Thoracic aorta (tissue), 2 donors: ENCODE results near the gene ZNF214. TPM values are rescaled to one million over a fixed set of nuclear protein-coding genes. Genes with fewer than 3 reads are reported as not detected.
"Not testable (repeated sequence)": the region's sequence is repeated elsewhere in the genome, so short reads cannot be mapped to it uniquely, and the experiment has no call there.

Experiments
- ATAC-seq: fragments of 150-250 bp; one replicate; pipeline ENCODE4 v1.8.0; 2017; ENCODE audit warnings: low read depth; ENCODE audit not compliant: insufficient number of reproducible peaks, low FRiP score
- DNase-seq: peaks from one replicate; pipeline ENCODE4 v3.0.0-alpha.2; 2020; ENCODE audit warnings: low spot score
- H3K27ac ChIP-seq, 2 donors: fragments of 200-600 bp; sonication (generic); 1 replicate in 1 of 2; 2 replicates in 1 of 2; pipeline ENCODE4 v1.5.1; 2016; ENCODE audit warnings: mild to moderate bottlenecking in 2 of 2, moderate library complexity in 2 of 2
- H3K27me3 ChIP-seq: fragments of 200-600 bp; sonication (generic); replicated peaks from 2 replicates; pipeline ENCODE4 v1.6.0; 2016; ENCODE audit warnings: mild to moderate bottlenecking; ENCODE audit not compliant: insufficient read depth
- H3K36me3 ChIP-seq: fragments of 200-600 bp; sonication (generic); one replicate; pipeline ENCODE4 v1.5.1; 2016
- H3K4me1 ChIP-seq, 2 donors: fragments of 200-600 bp; sonication (generic); 1 replicate in 1 of 2; 2 replicates in 1 of 2; pipeline versions ENCODE4 v1.5.1 to v1.6.0; 2016; ENCODE audit warnings: low read depth in 2 of 2, mild to moderate bottlenecking in 1 of 2; ENCODE audit not compliant: control insufficient read depth in 1 of 2
- H3K4me3 ChIP-seq: fragments of 200-600 bp; sonication (generic); 2 replicates; pipeline ENCODE4 v1.5.1; 2016; ENCODE audit warnings: mild to moderate bottlenecking
- H3K9me3 ChIP-seq: fragments of 200-600 bp; sonication (generic); 2 replicates; pipeline ENCODE4 v1.5.1; 2016
- total RNA-seq, 2 donors: library from RNA; depleted of rRNA; stranded (reverse); fragments of >200 nt; gene quantifications; one replicate each; pipeline versions ENCODE4 v1.1.0 to v1.2.3, GENCODE V29; 2016
- TF ChIP-seq, protein P1 (sequence below): fragments of 200-600 bp; sonication (generic); IDR thresholded peaks from one replicate; pipeline ENCODE4 v1.5.1; 2019; ENCODE audit warnings: antibody characterized with exemption

ZNF214 gene
- total RNA-seq, 2 donors from 2014 or later, result 0.68 to 2.3 TPM

DNA sequence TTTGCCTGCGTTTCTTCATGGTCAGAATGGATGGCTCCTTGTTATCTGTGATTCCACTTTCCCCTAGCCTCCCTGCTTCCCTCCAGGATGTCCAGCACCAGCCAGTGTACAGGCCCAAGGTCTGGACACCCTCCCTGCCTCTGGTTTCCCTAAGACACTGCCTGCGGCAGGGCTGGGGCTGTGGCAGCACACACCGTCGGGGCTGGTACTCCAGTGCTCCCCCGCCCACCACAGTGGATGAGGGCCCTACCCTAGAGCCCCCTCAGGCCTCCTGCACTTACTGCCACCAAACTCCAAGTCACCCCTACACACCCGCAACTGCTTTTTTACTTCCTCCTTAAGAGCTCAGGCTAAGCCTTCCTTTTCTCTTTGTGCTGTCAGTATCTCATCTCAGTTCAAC is 28.9 kb downstream of the ZNF214 start:
- H3K27ac ChIP-seq, result no peak overlapping the region
- H3K4me1 ChIP-seq, result peaks cover 5 to 20% of the 10 kb centered on the region in 2 donors
- no peaks in the 10 kb centered on the region for H3K27me3 ChIP-seq
- H3K36me3 ChIP-seq, result no peaks in the 10 kb centered on the region
- no peaks in the 10 kb centered on the region for H3K9me3 ChIP-seq
- H3K4me3 ChIP-seq, result no peak overlapping the region
- TF ChIP-seq, protein P1, sequence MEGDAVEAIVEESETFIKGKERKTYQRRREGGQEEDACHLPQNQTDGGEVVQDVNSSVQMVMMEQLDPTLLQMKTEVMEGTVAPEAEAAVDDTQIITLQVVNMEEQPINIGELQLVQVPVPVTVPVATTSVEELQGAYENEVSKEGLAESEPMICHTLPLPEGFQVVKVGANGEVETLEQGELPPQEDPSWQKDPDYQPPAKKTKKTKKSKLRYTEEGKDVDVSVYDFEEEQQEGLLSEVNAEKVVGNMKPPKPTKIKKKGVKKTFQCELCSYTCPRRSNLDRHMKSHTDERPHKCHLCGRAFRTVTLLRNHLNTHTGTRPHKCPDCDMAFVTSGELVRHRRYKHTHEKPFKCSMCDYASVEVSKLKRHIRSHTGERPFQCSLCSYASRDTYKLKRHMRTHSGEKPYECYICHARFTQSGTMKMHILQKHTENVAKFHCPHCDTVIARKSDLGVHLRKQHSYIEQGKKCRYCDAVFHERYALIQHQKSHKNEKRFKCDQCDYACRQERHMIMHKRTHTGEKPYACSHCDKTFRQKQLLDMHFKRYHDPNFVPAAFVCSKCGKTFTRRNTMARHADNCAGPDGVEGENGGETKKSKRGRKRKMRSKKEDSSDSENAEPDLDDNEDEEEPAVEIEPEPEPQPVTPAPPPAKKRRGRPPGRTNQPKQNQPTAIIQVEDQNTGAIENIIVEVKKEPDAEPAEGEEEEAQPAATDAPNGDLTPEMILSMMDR, result no peak
- DNase-seq (no peak), ATAC-seq (no peak)

DNA sequence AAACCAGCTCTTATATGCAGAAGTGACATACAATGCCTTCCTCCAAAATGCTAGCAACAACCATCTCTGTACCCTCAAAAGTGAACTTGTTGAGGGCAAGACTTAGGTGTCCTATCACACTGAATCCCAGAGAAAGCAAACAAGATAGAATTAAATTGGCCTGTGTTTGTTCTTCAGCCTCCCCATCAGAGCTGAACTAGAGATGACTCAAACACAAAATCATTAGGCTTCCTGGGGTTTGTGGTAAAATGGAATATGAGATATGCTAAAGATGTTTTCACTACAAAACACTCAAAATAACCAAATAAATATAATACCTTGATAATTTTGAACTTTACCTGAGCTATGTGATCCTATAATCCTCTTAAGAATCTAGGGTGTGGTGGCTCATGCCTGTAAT is 31.6 kb downstream of the ZNF214 start:
- H3K27me3 ChIP-seq, result no peaks in the 10 kb centered on the region
- H3K9me3 ChIP-seq, result no peaks in the 10 kb centered on the region
- no peak overlapping the region for H3K4me3 ChIP-seq
- TF ChIP-seq, protein P1, result no peak
- no peak overlapping the region for H3K27ac ChIP-seq
- H3K36me3 ChIP-seq, result no peaks in the 10 kb centered on the region
- ATAC-seq (no peak), DNase-seq (no peak)
- peaks cover 5 to 20% of the 10 kb centered on the region in 2 donors for H3K4me1 ChIP-seq

DNA sequence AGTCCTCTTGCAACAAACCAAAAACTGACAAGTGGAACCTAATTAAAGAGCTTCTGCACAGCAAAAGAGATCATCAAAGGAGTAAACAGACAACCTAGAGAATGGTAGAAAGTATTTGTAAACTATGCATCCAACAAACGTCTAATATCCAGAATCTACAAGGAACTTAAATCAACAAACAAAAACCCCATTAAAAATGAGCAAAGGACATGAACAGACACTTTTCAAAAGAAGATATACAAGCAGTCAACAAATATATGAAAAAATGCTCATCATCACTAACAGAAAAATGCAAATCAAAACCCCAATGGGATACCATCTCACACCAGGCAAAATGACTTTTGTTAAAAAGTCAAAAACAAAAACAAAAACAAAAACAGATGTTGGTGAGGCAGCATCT is 33.7 kb downstream of the ZNF214 start:
- peaks cover 0 to 3% of the 10 kb centered on the region in 2 donors for H3K4me1 ChIP-seq
- no peak for DNase-seq
- TF ChIP-seq, protein P1, result no peak
- no peaks in the 10 kb centered on the region for H3K9me3 ChIP-seq
- ATAC-seq, result no peak
- H3K27ac ChIP-seq, result no peak overlapping the region
- no peaks in the 10 kb centered on the region for H3K36me3 ChIP-seq
- H3K4me3 ChIP-seq, result no peak overlapping the region
- H3K27me3 ChIP-seq, result no peaks in the 10 kb centered on the region

DNA sequence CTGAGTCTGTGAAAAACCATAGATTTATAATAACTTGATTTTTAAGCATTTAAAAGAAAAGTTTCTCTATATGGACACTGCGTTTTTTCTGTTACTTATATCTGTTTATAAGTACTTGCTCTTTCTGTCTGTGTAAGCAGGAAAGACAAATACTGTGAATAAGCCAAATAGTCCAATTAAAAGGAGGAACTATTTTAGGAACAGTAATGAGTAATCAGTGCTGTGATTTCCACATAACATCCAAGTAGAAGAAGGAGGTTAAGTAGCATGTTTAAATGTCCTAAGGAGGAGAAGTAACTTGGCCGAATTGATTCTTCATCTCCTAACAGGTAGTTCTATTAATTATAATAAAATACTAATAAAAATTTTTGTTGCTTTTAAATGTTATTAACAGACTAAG is 40.8 kb downstream of the ZNF214 start:
- ATAC-seq (no peak), DNase-seq (no peak)
- Histone ChIP-seq H3K4me3 (no peak overlapping the region), H3K27ac (no peak overlapping the region), H3K9me3 (no peaks in the 10 kb centered on the region), H3K27me3 (no peaks in the 10 kb centered on the region), H3K4me1 (no peaks in the 10 kb centered on the region), H3K36me3 (no peaks in the 10 kb centered on the region)
- TF ChIP-seq, protein P1, result no peak

DNA sequence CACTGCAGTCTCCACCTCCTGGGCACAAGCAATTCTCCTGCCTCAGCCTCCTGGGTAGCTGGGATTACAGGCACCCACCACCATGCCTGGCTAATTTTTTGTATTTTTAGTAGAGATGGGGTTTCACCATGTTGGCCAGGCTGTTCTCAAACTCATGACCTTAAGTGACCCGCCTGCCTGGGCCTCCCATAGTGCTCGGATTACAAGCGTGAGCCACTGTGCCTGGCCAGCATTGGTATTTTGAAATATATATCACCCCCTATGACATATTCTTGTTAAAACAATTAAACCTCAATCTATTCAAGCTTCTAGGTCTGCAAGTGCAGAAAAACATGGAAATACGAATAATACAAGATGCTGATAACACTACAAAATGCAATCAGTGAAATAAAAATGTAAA is 50.3 kb downstream of the ZNF214 start:
- not testable (repeated sequence) for DNase-seq, H3K27ac ChIP-seq, H3K4me3 ChIP-seq, H3K27me3 ChIP-seq, H3K9me3 ChIP-seq, H3K36me3 ChIP-seq, H3K4me1 ChIP-seq, ATAC-seq

DNA sequence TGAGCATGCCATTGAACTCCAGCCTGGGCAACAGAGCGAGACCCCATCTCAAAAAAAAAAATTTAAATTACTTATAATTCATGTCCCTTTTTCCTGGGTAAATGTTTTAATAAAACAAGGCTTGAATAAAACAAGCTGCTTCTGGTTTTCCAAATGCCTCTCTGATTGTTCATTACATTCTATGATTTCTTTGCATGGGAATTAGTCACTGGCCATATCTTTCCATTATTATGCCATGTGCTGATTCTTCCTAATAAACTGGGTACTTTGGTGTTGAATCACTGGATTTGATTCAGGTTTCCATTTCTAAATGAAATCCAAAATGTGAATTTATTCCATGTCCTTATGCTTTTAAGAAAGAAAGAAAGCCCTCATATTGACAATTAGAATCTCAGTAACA is 51.3 kb downstream of the ZNF214 start:
- no peaks in the 10 kb centered on the region for H3K9me3 ChIP-seq
- H3K27me3 ChIP-seq, result no peaks in the 10 kb centered on the region
- ATAC-seq, result no peak
- DNase-seq, result no peak
- H3K4me1 ChIP-seq, result no peaks in the 10 kb centered on the region
- H3K4me3 ChIP-seq, result no peak overlapping the region
- H3K36me3 ChIP-seq, result no peaks in the 10 kb centered on the region
- TF ChIP-seq, protein P1, result no peak
- no peak overlapping the region for H3K27ac ChIP-seq
